ENCODE measurements around the gene PEX19.

The PEX19 gene

GRCh38 chr1:160282807-160283206 lies 2.1 kb downstream of the PEX19 start:
- H3K9ac ChIP-seq (ENCODE audit: low read depth in 1 of 2, low read length in 2 of 2), result no peak overlapping the region
- peaks cover 30 to 53% of the 10 kb centered on the region in 2 donors for H3K36me3 ChIP-seq (ENCODE audit: control insufficient read depth in 1 of 2, insufficient read depth in 2 of 2, low read length in 2 of 2)
- H3K9me3 ChIP-seq (ENCODE audit: control insufficient read depth in 1 of 2, low read length in 2 of 2), result no peaks in the 10 kb centered on the region
- H3K27me3 ChIP-seq (ENCODE audit: control insufficient read depth in 1 of 2, insufficient read depth in 2 of 2, low read length in 2 of 2), result no peaks in the 10 kb centered on the region
- H3K4me3 ChIP-seq (ENCODE audit: low read depth in 1 of 2, low read length in 2 of 2), result no peak overlapping the region
- no peak overlapping the region for H3K27ac ChIP-seq (ENCODE audit: low read depth, low read length)
- peaks cover 16 to 21% of the 10 kb centered on the region in 2 donors for H3K4me1 ChIP-seq (ENCODE audit: control insufficient read depth in 1 of 2, insufficient read depth in 2 of 2, low read length in 2 of 2)

- Histone ChIP-seq H3K9ac (ENCODE audit: low read depth in 1 of 2, low read length in 2 of 2) (no peak overlapping the region), H3K4me1 (ENCODE audit: control insufficient read depth in 1 of 2, insufficient read depth in 2 of 2, low read length in 2 of 2) (no peaks in the 10 kb centered on the region), H3K9me3 (ENCODE audit: control insufficient read depth in 1 of 2, low read length in 2 of 2) (no peaks in the 10 kb centered on the region), H3K27me3 (ENCODE audit: control insufficient read depth in 1 of 2, insufficient read depth in 2 of 2, low read length in 2 of 2) (no peaks in the 10 kb centered on the region), H3K4me3 (ENCODE audit: low read depth in 1 of 2, low read length in 2 of 2) (no peak overlapping the region), H3K36me3 (ENCODE audit: control insufficient read depth in 1 of 2, insufficient read depth in 2 of 2, low read length in 2 of 2) (peaks cover 36 to 62% of the 10 kb centered on the region in 2 donors), H3K27ac (ENCODE audit: low read depth, low read length) (no peak overlapping the region)
These were observed 6.9 kb downstream of the PEX19 start for GRCh38 chr1:160277987-160278386.

- H3K27ac ChIP-seq (ENCODE audit: low read depth, low read length), result no peak overlapping the region
- peaks cover 30 to 56% of the 10 kb centered on the region in 2 donors for H3K36me3 ChIP-seq (ENCODE audit: control insufficient read depth in 1 of 2, insufficient read depth in 2 of 2, low read length in 2 of 2)
- no peaks in the 10 kb centered on the region for H3K9me3 ChIP-seq (ENCODE audit: control insufficient read depth in 1 of 2, low read length in 2 of 2)
- H3K9ac ChIP-seq (ENCODE audit: low read depth in 1 of 2, low read length in 2 of 2), result no peak overlapping the region
- H3K27me3 ChIP-seq (ENCODE audit: control insufficient read depth in 1 of 2, insufficient read depth in 2 of 2, low read length in 2 of 2), result no peaks in the 10 kb centered on the region
- no peak overlapping the region for H3K4me3 ChIP-seq (ENCODE audit: low read depth in 1 of 2, low read length in 2 of 2)
- no peaks in the 10 kb centered on the region for H3K4me1 ChIP-seq (ENCODE audit: control insufficient read depth in 1 of 2, insufficient read depth in 2 of 2, low read length in 2 of 2)
These were observed 7.6 kb downstream of the PEX19 start for GRCh38 chr1:160277330-160277729.

GRCh38 chr1:160271025-160271424 lies 13.9 kb downstream of the PEX19 start:
- Histone ChIP-seq H3K4me1 (ENCODE audit: control insufficient read depth in 1 of 2, insufficient read depth in 2 of 2, low read length in 2 of 2) (no peaks in the 10 kb centered on the region), H3K27ac (ENCODE audit: low read depth, low read length) (no peak overlapping the region), H3K9me3 (ENCODE audit: control insufficient read depth in 1 of 2, low read length in 2 of 2) (no peaks in the 10 kb centered on the region)

GRCh38 chr1:160267284-160267991 lies 17.5 kb downstream of the PEX19 start:
- Histone ChIP-seq H3K27me3 (ENCODE audit: control insufficient read depth in 1 of 2, insufficient read depth in 2 of 2, low read length in 2 of 2) (no peaks in the 10 kb centered on the region), H3K9me3 (ENCODE audit: control insufficient read depth in 1 of 2, low read length in 2 of 2) (no peaks in the 10 kb centered on the region), H3K4me1 (ENCODE audit: control insufficient read depth in 1 of 2, insufficient read depth in 2 of 2, low read length in 2 of 2) (peaks cover 0 to 8% of the 10 kb centered on the region in 2 donors), H3K36me3 (ENCODE audit: control insufficient read depth in 1 of 2, insufficient read depth in 2 of 2, low read length in 2 of 2) (no peaks in the 10 kb centered on the region), H3K9ac (ENCODE audit: low read depth in 1 of 2, low read length in 2 of 2) (no peak overlapping the region), H3K27ac (ENCODE audit: low read depth, low read length) (no peak overlapping the region), H3K4me3 (ENCODE audit: low read depth in 1 of 2, low read length in 2 of 2) (no peak overlapping the region)

More at GRCh38 chr1:160271025-160271424, 13.9 kb downstream of the PEX19 start:
- no peak overlapping the region for H3K4me3 ChIP-seq (ENCODE audit: low read depth in 1 of 2, low read length in 2 of 2)
- no peaks in the 10 kb centered on the region for H3K27me3 ChIP-seq (ENCODE audit: control insufficient read depth in 1 of 2, insufficient read depth in 2 of 2, low read length in 2 of 2)
- no peak overlapping the region for H3K9ac ChIP-seq (ENCODE audit: low read depth in 1 of 2, low read length in 2 of 2)
- peaks cover 0 to under 1% of the 10 kb centered on the region in 2 donors for H3K36me3 ChIP-seq (ENCODE audit: control insufficient read depth in 1 of 2, insufficient read depth in 2 of 2, low read length in 2 of 2)

- no peak overlapping the region for H3K9ac ChIP-seq (ENCODE audit: low read depth in 1 of 2, low read length in 2 of 2)
- no peaks in the 10 kb centered on the region for H3K27me3 ChIP-seq (ENCODE audit: control insufficient read depth in 1 of 2, insufficient read depth in 2 of 2, low read length in 2 of 2)
- H3K4me3 ChIP-seq (ENCODE audit: low read depth in 1 of 2, low read length in 2 of 2), result no peak overlapping the region
- peaks cover 14 to 20% of the 10 kb centered on the region in 2 donors for H3K4me1 ChIP-seq (ENCODE audit: control insufficient read depth in 1 of 2, insufficient read depth in 2 of 2, low read length in 2 of 2)
- H3K9me3 ChIP-seq (ENCODE audit: control insufficient read depth in 1 of 2, low read length in 2 of 2), result no peaks in the 10 kb centered on the region
- H3K36me3 ChIP-seq (ENCODE audit: control insufficient read depth in 1 of 2, insufficient read depth in 2 of 2, low read length in 2 of 2), result no peaks in the 10 kb centered on the region
- no peak overlapping the region for H3K27ac ChIP-seq (ENCODE audit: low read depth, low read length)
These were observed 20.1 kb downstream of the PEX19 start for GRCh38 chr1:160264795-160265307.

- Histone ChIP-seq H3K4me1 (ENCODE audit: control insufficient read depth in 1 of 2, insufficient read depth in 2 of 2, low read length in 2 of 2) (peaks cover 14 to 20% of the 10 kb centered on the region in 2 donors), H3K27me3 (ENCODE audit: control insufficient read depth in 1 of 2, insufficient read depth in 2 of 2, low read length in 2 of 2) (no peaks in the 10 kb centered on the region), H3K36me3 (ENCODE audit: control insufficient read depth in 1 of 2, insufficient read depth in 2 of 2, low read length in 2 of 2) (peaks cover 0 to 4% of the 10 kb centered on the region in 2 donors), H3K9me3 (ENCODE audit: control insufficient read depth in 1 of 2, low read length in 2 of 2) (no peaks in the 10 kb centered on the region), H3K27ac (ENCODE audit: low read depth, low read length) (peak within 1 kb of the TSS; percentile 96), H3K4me3 (ENCODE audit: low read depth in 1 of 2, low read length in 2 of 2) (peak within 1 kb of the TSS; percentile 97), H3K9ac (ENCODE audit: low read depth in 1 of 2, low read length in 2 of 2) (peak within 1 kb of the TSS; percentile 98 to 99)
These were observed 22.8 kb downstream of the PEX19 start, which contains the start of gene DCAF8 for GRCh38 chr1:160261893-160262794. Gene DCAF8 (minus strand): TSS chr1:160262549. CDS start chr1:160244008, 18,541 bp downstream.

GRCh38 chr1:160261556-160261892 lies 23.4 kb downstream of the PEX19 start:
- peaks cover 14 to 20% of the 10 kb centered on the region in 2 donors for H3K4me1 ChIP-seq (ENCODE audit: control insufficient read depth in 1 of 2, insufficient read depth in 2 of 2, low read length in 2 of 2)

GRCh38 chr1:160260406-160261382 lies 24.2 kb downstream of the PEX19 start:
- H3K4me3 ChIP-seq (ENCODE audit: low read depth in 1 of 2, low read length in 2 of 2), result peak overlapping the region; percentile 97
- H3K9me3 ChIP-seq (ENCODE audit: control insufficient read depth in 1 of 2, low read length in 2 of 2), result no peaks in the 10 kb centered on the region
- peak overlapping the region; percentile 35 for H3K27ac ChIP-seq (ENCODE audit: low read depth, low read length)
- peak overlapping the region; percentile 98 to 99 for H3K9ac ChIP-seq (ENCODE audit: low read depth in 1 of 2, low read length in 2 of 2)
- H3K36me3 ChIP-seq (ENCODE audit: control insufficient read depth in 1 of 2, insufficient read depth in 2 of 2, low read length in 2 of 2), result peaks cover 0 to 4% of the 10 kb centered on the region in 2 donors
- H3K27me3 ChIP-seq (ENCODE audit: control insufficient read depth in 1 of 2, insufficient read depth in 2 of 2, low read length in 2 of 2), result no peaks in the 10 kb centered on the region
- peaks cover 20% of the 10 kb centered on the region in 2 donors for H3K4me1 ChIP-seq (ENCODE audit: control insufficient read depth in 1 of 2, insufficient read depth in 2 of 2, low read length in 2 of 2)

More at GRCh38 chr1:160261556-160261892, 23.4 kb downstream of the PEX19 start:
- Histone ChIP-seq H3K4me3 (ENCODE audit: low read depth in 1 of 2, low read length in 2 of 2) (peak overlapping the region; percentile 97), H3K9me3 (ENCODE audit: control insufficient read depth in 1 of 2, low read length in 2 of 2) (no peaks in the 10 kb centered on the region), H3K36me3 (ENCODE audit: control insufficient read depth in 1 of 2, insufficient read depth in 2 of 2, low read length in 2 of 2) (peaks cover 0 to 4% of the 10 kb centered on the region in 2 donors), H3K9ac (ENCODE audit: low read depth in 1 of 2, low read length in 2 of 2) (peak overlapping the region; percentile 98 to 99), H3K27ac (ENCODE audit: low read depth, low read length) (peak overlapping the region; percentile 95), H3K27me3 (ENCODE audit: control insufficient read depth in 1 of 2, insufficient read depth in 2 of 2, low read length in 2 of 2) (no peaks in the 10 kb centered on the region)
